Measurements from ENCODE around the gene ADGRF4.
"Not testable (repeated sequence)": the region's sequence is repeated elsewhere in the genome, so short reads cannot be mapped to it uniquely, and the experiment has no call there.

Gene ADGRF4

DNA sequence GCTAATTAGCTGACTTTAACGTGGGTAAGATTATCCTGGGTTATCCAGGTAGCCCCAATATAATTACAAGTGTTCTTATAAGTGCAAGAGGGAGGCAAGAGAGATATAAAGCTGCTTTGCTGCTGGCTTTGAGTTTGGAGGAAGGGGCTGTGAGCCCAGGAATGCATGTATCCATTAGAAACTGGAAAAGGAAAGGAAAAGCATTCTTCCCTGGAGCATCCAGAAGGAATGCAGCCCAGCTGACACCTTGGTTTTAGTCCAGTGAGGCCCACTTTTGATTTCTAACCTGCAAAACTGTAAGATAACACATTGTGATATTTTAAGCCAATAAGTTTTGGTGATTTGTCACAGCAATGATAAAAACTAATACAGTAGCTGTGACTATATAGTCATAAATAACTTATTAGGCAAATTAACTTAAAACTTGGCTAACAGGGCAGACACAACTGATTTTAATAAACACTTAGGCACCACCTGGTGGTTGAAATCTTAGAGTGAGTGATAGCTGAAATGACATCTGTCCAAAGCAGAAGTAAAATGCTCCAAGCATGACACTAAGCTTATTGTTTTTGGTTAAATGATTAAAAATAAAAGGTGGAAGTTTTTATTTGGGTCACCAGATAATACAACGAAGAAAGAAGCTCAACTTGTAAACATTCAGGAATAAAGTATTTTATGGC, 35.6 kb downstream of the ADGRF4 start:
- Histone ChIP-seq H3K4me3 (no peak overlapping the region), H3K27me3 (no peaks in the 10 kb centered on the region), H3K4me2 (no peak overlapping the region)

DNA sequence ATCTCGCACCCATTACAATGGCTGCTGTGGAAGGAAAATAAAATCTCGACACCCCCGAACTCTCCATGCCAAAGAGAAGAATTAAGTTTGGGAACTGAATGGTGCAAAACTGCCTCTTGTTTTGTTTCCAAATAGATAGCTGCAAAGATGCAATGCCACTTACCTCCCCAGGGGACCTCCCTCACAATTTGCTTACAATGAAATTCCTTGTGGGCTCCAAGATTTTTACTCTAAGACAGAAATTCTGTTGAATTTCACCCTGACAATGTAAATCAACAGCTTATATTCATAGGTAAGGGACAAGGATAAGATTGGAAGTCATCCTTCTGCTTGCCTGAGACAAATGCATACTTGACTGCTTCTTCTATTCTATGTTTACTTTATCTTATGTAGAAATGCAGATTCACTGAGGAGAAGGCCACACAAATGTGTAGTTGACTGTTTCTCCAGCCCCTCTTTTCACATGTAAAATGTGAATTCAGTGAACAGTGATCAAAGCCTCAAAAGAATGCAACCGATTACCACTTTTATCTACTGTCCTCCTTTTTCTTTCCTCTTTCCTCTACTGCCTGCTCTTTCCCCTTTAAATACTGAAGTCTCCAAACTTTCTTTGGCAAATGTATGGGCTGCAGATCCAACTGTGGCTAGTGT, 36.6 kb downstream of the ADGRF4 start:
- Histone ChIP-seq H3K27me3 (no peaks in the 10 kb centered on the region), H3K9me3 (no peaks in the 10 kb centered on the region), H3K4me3 (no peak overlapping the region), H3K27ac (no peak overlapping the region), H4K20me1 (no peaks in the 10 kb centered on the region), H3K4me1 (no peaks in the 10 kb centered on the region), H3K4me2 (no peak overlapping the region), H3K9ac (no peak overlapping the region), H3K36me3 (no peaks in the 10 kb centered on the region)
- TF ChIP-seq Cebpa-rat (IDR thresholded peaks at IDR 0.05) = no peak

More for the DNA sequence above, 35.6 kb downstream of the ADGRF4 start:
- Histone ChIP-seq H3K9me3 (no peaks in the 10 kb centered on the region), H3K9ac (no peak overlapping the region), H3K4me1 (no peaks in the 10 kb centered on the region), H3K27ac (no peak overlapping the region), H3K36me3 (no peaks in the 10 kb centered on the region), H4K20me1 (no peaks in the 10 kb centered on the region)
- no peak for TF ChIP-seq Cebpa-rat (IDR thresholded peaks at IDR 0.05)

DNA sequence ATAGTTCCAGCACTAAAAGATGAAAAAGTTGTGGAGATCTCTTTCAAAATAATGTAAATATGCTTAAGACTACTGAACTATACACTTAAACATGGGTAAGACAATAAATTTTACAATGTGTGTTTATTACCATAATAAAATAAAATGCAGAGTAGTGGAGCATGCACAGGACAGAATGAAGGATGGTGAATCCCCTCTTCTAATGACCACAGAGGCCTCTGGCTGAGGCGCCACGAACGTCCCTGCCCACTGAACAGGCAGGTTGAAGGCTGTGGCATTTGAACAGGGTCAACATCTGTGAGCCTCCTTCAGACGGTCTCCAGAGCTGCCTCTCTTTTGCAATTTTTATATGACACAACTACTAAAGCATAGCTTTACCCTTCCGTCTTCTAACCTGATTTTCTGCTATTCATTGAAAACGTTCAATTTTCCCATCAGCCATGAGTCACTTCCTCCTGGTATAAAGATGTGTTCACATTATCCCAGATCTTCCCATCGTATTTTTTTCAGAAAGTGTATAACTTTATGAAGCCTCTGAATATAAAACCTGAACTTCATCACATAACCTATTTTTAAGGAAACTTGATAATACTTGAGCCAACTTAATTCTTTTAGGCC, 37.8 kb downstream of the ADGRF4 start:
- H3K36me3 ChIP-seq = no peaks in the 10 kb centered on the region
- H3K4me1 ChIP-seq = no peaks in the 10 kb centered on the region
- H4K20me1 ChIP-seq = no peaks in the 10 kb centered on the region
- no peaks in the 10 kb centered on the region for H3K9me3 ChIP-seq
- no peak overlapping the region for H3K9ac ChIP-seq
- no peak for TF ChIP-seq Cebpa-rat (IDR thresholded peaks at IDR 0.05)
- no peak overlapping the region for H3K27ac ChIP-seq
- no peak overlapping the region for H3K4me3 ChIP-seq
- no peaks in the 10 kb centered on the region for H3K27me3 ChIP-seq
- H3K4me2 ChIP-seq = no peak overlapping the region

DNA sequence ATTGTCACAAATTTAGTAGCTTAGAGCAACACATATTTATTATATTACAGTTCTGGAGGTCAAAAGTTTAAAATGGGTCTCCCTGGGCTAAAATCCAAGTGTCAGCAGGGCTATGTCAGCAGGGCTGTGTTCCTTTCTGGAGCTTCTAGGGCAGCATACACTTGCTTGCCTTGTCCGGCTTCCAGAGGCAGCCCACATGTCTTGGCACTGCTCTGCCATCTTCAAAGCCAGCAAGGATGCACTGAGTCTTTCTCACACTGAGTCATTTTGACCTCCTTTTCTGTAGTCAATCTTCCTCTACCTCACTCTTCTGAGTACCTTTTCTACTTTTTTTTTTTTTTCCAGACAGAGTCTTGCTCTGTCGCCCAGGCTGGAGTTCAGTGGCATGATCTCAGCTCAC, 39.0 kb downstream of the ADGRF4 start:
- Histone ChIP-seq H3K4me3 (no peak overlapping the region), H3K36me3 (no peaks in the 10 kb centered on the region), H4K20me1 (no peaks in the 10 kb centered on the region), H3K9me3 (no peaks in the 10 kb centered on the region), H3K9ac (no peak overlapping the region), H3K4me2 (no peak overlapping the region), H3K4me1 (no peaks in the 10 kb centered on the region), H3K27ac (no peak overlapping the region), H3K27me3 (no peaks in the 10 kb centered on the region)
- TF ChIP-seq Cebpa-rat (IDR thresholded peaks at IDR 0.05) = no peak

DNA sequence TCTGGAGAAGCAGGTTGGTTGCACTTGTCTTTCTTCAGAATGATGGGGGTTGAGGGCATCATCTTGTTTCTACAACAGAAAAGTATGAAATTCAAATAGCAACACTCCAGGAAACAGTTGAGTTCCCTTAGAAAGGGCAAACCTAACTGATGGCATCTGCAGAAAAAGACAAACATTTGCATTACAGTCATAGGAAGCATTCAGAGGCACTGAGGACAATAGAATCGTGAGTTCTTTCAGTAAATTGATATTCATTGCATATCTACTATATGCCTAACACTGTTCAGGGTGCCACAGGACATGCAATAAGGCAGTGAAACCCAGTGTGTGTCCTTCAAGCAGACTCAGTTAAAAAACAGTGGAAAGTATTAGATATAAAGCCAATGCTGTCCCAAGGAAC, 42.3 kb downstream of the ADGRF4 start:
- TF ChIP-seq Cebpa-rat (IDR thresholded peaks at IDR 0.05) = no peak
- H3K36me3 ChIP-seq = no peaks in the 10 kb centered on the region
- no peak overlapping the region for H3K27ac ChIP-seq
- no peak overlapping the region for H3K4me3 ChIP-seq
- H3K9me3 ChIP-seq = no peaks in the 10 kb centered on the region
- H3K4me1 ChIP-seq = no peaks in the 10 kb centered on the region
- H3K4me2 ChIP-seq = no peak overlapping the region
- no peak overlapping the region for H3K9ac ChIP-seq
- no peaks in the 10 kb centered on the region for H4K20me1 ChIP-seq
- no peaks in the 10 kb centered on the region for H3K27me3 ChIP-seq

DNA sequence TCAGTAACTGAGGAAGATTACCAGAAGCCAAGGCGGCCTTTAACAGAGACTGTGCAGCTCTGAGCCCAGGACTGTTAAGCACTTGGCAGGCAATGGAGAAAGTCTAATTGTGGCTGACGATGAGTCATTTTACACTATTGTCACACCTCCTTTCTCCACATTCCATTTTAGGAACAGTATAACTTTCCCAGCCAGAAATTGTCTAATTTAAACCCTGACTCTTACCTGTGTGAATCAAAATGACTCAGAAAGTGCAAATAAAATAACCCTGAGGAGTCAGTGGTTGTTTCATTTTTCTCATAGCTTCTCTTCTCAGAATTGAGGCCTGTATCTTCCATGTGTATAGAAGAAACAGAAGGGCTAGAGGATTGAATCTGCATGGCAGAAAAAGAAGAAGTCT, 43.4 kb downstream of the ADGRF4 start:
- Histone ChIP-seq H4K20me1 (no peaks in the 10 kb centered on the region), H3K9me3 (no peaks in the 10 kb centered on the region), H3K4me1 (no peaks in the 10 kb centered on the region), H3K9ac (no peak overlapping the region), H3K36me3 (no peaks in the 10 kb centered on the region), H3K27ac (no peak overlapping the region), H3K4me2 (no peak overlapping the region), H3K27me3 (no peaks in the 10 kb centered on the region), H3K4me3 (no peak overlapping the region)
- TF ChIP-seq Cebpa-rat (IDR thresholded peaks at IDR 0.05) = no peak

DNA sequence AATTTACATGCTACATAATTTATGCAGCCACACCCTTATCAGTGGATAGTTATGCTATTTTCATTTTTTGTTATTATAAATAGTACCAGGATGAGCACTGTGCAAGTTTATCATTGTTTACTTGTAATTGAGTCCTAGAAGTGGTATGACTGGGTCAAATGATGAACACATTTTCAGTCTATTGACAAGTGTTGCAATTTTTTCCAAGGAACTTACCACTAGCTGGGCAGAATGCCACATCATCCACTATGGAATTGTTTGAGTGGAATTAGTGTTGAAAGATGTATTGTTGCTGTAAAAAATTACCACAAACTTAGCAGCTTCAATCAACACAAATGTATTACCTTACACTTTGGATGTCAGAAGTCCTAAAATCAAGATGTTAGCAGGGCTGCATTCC, 45.4 kb downstream of the ADGRF4 start:
- Histone ChIP-seq H3K9ac (no peak overlapping the region), H3K4me2 (no peak overlapping the region), H3K27ac (no peak overlapping the region), H3K9me3 (no peaks in the 10 kb centered on the region), H3K4me3 (no peak overlapping the region), H3K4me1 (no peaks in the 10 kb centered on the region), H4K20me1 (no peaks in the 10 kb centered on the region), H3K27me3 (no peaks in the 10 kb centered on the region), H3K36me3 (no peaks in the 10 kb centered on the region)
- TF ChIP-seq Cebpa-rat (IDR thresholded peaks at IDR 0.05) = no peak

DNA sequence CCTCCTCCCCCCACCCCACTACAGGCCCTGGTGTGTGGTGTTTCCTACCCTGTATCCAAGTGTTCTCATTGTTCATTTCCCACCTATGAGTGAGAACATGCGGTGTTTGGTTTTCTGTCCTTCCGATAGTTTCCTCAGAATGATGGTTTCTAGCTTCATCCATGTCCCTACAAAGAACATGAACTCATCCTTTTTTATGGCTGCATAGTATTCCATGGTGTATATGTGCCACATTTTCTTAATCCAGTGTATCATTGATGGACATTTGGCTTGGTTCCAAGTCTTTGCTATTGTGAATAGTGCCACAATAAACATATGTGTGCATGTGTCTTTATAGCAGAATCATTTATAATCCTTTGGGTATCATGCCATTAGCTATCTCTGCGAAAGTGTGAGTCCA, 46.9 kb downstream of the ADGRF4 start:
- H3K27me3 ChIP-seq, H3K4me3 ChIP-seq, H3K4me1 ChIP-seq, H3K4me2 ChIP-seq, H3K9me3 ChIP-seq, H4K20me1 ChIP-seq, H3K27ac ChIP-seq, H3K9ac ChIP-seq, H3K36me3 ChIP-seq: not testable (repeated sequence)

DNA sequence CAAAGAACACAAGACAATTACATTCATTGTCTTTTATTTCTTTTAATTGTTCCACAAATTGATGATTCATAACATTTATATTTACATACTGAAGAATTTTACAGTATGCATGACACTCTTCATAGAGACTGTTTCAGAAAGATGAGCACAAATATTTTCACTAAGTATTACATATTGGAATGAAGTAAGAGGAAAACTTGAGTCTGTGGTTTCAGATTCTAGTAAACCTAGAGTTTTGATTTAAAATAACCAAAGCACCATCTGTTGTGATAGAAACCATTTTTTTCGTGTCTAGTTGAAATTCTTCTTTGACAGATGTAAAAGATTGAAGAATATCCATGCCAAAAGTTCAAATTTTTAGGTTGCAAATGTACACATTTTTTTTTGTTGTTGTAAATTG, 51.4 kb downstream of the ADGRF4 start:
- Histone ChIP-seq H3K36me3 (no peaks in the 10 kb centered on the region), H3K4me3 (no peak overlapping the region), H3K9ac (no peak overlapping the region), H3K4me2 (no peak overlapping the region), H3K27me3 (no peaks in the 10 kb centered on the region), H3K4me1 (no peaks in the 10 kb centered on the region), H4K20me1 (no peaks in the 10 kb centered on the region), H3K9me3 (0 out of 2 replicates have a peak, but pooled peaks cover 3% of the 10 kb centered on the region), H3K27ac (no peak overlapping the region)
- no peak for TF ChIP-seq Cebpa-rat (IDR thresholded peaks at IDR 0.05)

DNA sequence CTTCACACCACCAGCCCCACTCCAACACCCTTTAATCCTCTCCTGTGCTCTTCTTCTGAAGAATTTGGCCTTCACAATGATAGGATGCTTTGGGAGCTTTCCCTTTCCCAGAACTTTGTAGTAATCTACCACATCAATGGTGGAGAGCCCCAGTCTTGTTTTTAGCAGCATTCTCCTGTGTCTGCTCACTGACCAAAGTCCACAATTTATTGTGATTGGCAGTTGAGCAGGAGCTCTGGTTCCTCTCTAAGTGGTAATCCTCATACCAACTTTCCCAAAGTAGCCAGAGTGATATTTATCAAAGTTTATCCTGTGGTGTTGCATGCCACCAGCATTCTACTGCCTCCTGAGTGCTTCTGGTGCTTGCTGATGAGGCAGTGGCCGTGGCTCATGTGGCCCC, 54.4 kb downstream of the ADGRF4 start:
- H4K20me1 ChIP-seq = no peaks in the 10 kb centered on the region
- no peaks in the 10 kb centered on the region for H3K36me3 ChIP-seq
- no peak overlapping the region for H3K9ac ChIP-seq
- no peak for TF ChIP-seq Cebpa-rat (IDR thresholded peaks at IDR 0.05)
- H3K27ac ChIP-seq = no peak overlapping the region
- 0 out of 2 replicates have a peak, but pooled peaks cover 3% of the 10 kb centered on the region for H3K9me3 ChIP-seq
- H3K27me3 ChIP-seq = no peaks in the 10 kb centered on the region
- H3K4me1 ChIP-seq = no peaks in the 10 kb centered on the region
- H3K4me3 ChIP-seq = no peak overlapping the region
- H3K4me2 ChIP-seq = no peak overlapping the region
